SK-N-SH treated with all-trans-retinoic acid at 6 μM for 48 hours (cell line): Measurements from ENCODE around the gene SMPD1.

Experiments used
- ATAC-seq: fragments of 200-7000 bp; cut with Tn5 transposase; 3 replicates; pipeline ENCODE4 v1.9.1; 2020; ENCODE audit warnings: mild to moderate bottlenecking, moderate library complexity
- ARNTL ChIP-seq: fragments of 450-650 bp; formaldehyde crosslinking; IDR thresholded peaks from 2 replicates; pipeline ENCODE4 v1.5.0; 2020; ENCODE audit warnings: low read depth, mild to moderate bottlenecking, moderate library complexity, borderline replicate concordance
- BACH2 ChIP-seq: fragments of 250-450 bp; sonication (Bioruptor Pico); IDR thresholded peaks from 2 replicates; pipeline ENCODE4 v1.9.0; 2021; ENCODE audit warnings: mild to moderate bottlenecking, borderline replicate concordance
- CREB5 ChIP-seq: fragments of 250-450 bp; sonication (Bioruptor Pico); IDR thresholded peaks from 2 replicates; pipeline ENCODE4 v1.5.1; 2020; ENCODE audit warnings: low read depth, mild to moderate bottlenecking, moderate library complexity
- CSRNP3 ChIP-seq: fragments of 250-450 bp; sonication (Bioruptor Pico); IDR thresholded peaks from 2 replicates; pipeline ENCODE4 v1.5.1; 2021; ENCODE audit warnings: mild to moderate bottlenecking, moderate library complexity
- ESRRG ChIP-seq: fragments of 250-450 bp; sonication (Bioruptor Pico); IDR thresholded peaks from 2 replicates; pipeline ENCODE4 v1.6.1; 2021; ENCODE audit warnings: mild to moderate bottlenecking
- GLIS3 ChIP-seq: fragments of 250-450 bp; sonication (Bioruptor Pico); IDR thresholded peaks from 2 replicates; pipeline ENCODE4 v1.5.0; 2020; ENCODE audit warnings: mild to moderate bottlenecking, moderate library complexity
- ISL1 ChIP-seq: fragments of 250-450 bp; sonication (Bioruptor Pico); IDR thresholded peaks from 2 replicates; pipeline ENCODE4 v2.1.2; 2022; ENCODE audit warnings: mild to moderate bottlenecking, moderate library complexity
- OSR1 ChIP-seq: fragments of 250-450 bp; sonication (Bioruptor Pico); IDR thresholded peaks from 2 replicates; pipeline ENCODE4 v1.8.0; 2022; ENCODE audit warnings: moderate library complexity, mild to moderate bottlenecking, inconsistent platforms
- PATZ1 ChIP-seq: fragments of 250-450 bp; sonication (Bioruptor Pico); IDR thresholded peaks from 2 replicates; pipeline ENCODE4 v1.8.0; 2020; ENCODE audit warnings: mild to moderate bottlenecking, moderate library complexity, borderline replicate concordance
- POU6F1 ChIP-seq: fragments of 250-450 bp; sonication (Bioruptor Pico); IDR thresholded peaks from 2 replicates; pipeline ENCODE4 v1.8.0; 2021; ENCODE audit warnings: low read depth, mild to moderate bottlenecking, moderate library complexity, borderline replicate concordance
- PPARA ChIP-seq: fragments of 250-450 bp; sonication (Bioruptor Pico); IDR thresholded peaks from 2 replicates; pipeline ENCODE4 v1.5.0; 2020; ENCODE audit warnings: mild to moderate bottlenecking, borderline replicate concordance
- RARB ChIP-seq: fragments of 250-450 bp; sonication (Bioruptor Pico); IDR thresholded peaks from 2 replicates; pipeline ENCODE4 v1.8.0; 2021; ENCODE audit warnings: mild to moderate bottlenecking, moderate library complexity
- TCF4 ChIP-seq: fragments of 250-450 bp; sonication (Bioruptor Pico); IDR thresholded peaks from 2 replicates; pipeline ENCODE4 v1.8.0; 2021; ENCODE audit warnings: mild to moderate bottlenecking, moderate library complexity, borderline replicate concordance
- TOX ChIP-seq: fragments of 250-450 bp; sonication (Bioruptor Pico); IDR thresholded peaks from 2 replicates; pipeline ENCODE4 v1.8.0; 2021; ENCODE audit warnings: mild to moderate bottlenecking, moderate library complexity, borderline replicate concordance
- TSHZ2 ChIP-seq: fragments of 250-450 bp; sonication (Bioruptor Pico); IDR thresholded peaks from 2 replicates; pipeline ENCODE4 v1.5.0; 2020; ENCODE audit warnings: mild to moderate bottlenecking, moderate library complexity
- ZC3H10 ChIP-seq: fragments of 250-450 bp; sonication (Bioruptor Pico); IDR thresholded peaks from 2 replicates; pipeline ENCODE4 v1.5.1; 2021; ENCODE audit warnings: mild to moderate bottlenecking, moderate library complexity
- ZFP30 ChIP-seq: fragments of 450-650 bp; formaldehyde crosslinking; IDR thresholded peaks from 2 replicates; pipeline ENCODE4 v1.5.0; 2022; ENCODE audit warnings: mild to moderate bottlenecking, moderate library complexity
- ZNF565 ChIP-seq: fragments of 450-650 bp; formaldehyde crosslinking; conservative IDR thresholded peaks from 2 replicates; pipeline ENCODE4 v1.5.0; 2020; ENCODE audit warnings: low read depth, mild to moderate bottlenecking, moderate library complexity
- ZNF70 ChIP-seq: fragments of 450-650 bp; formaldehyde crosslinking; IDR thresholded peaks from 2 replicates; pipeline ENCODE4 v1.5.0; 2020; ENCODE audit warnings: mild to moderate bottlenecking, moderate library complexity
- ZNF8 ChIP-seq: fragments of 450-650 bp; formaldehyde crosslinking; IDR thresholded peaks from 2 replicates; pipeline ENCODE4 v1.5.0; 2020; ENCODE audit warnings: mild to moderate bottlenecking, moderate library complexity

The SMPD1 gene

GRCh38 chr11:6390718-6391469 is 620 bp downstream of the SMPD1 start:
- ATAC-seq: peak; percentile 5; the same call in 2 of the 3 replicates
- TF ChIP-seq TOX (CRISPR knock-in tag) (no peak), BACH2 (no peak), GLIS3 (no peak), CSRNP3 (no peak), PPARA (CRISPR knock-in tag) (no peak), TSHZ2 (CRISPR knock-in tag) (no peak), RARB (CRISPR knock-in tag) (no peak), ISL1 (CRISPR knock-in tag) (no peak), ZNF565 (CRISPR knock-in tag) (no peak), TCF4 (CRISPR knock-in tag) (no peak), ZNF70 (no peak), CREB5 (CRISPR knock-in tag) (no peak), POU6F1 (CRISPR knock-in tag) (no peak), ZC3H10 (CRISPR knock-in tag) (no peak), OSR1 (CRISPR knock-in tag) (no peak), ESRRG (CRISPR knock-in tag) (no peak), PATZ1 (CRISPR knock-in tag) (no peak), ZNF8 (CRISPR knock-in tag) (no peak)

GRCh38 chr11:6391537-6392134 is 1.4 kb downstream of the SMPD1 start:
- no peak for ATAC-seq

More at GRCh38 chr11:6391537-6392134, 1.4 kb downstream of the SMPD1 start:
- TF ChIP-seq TSHZ2 (CRISPR knock-in tag) (no peak), ARNTL (CRISPR knock-in tag) (no peak), ZNF8 (CRISPR knock-in tag) (no peak), ZNF565 (CRISPR knock-in tag) (no peak), ZFP30 (CRISPR knock-in tag) (no peak), PPARA (CRISPR knock-in tag) (no peak), CREB5 (CRISPR knock-in tag) (no peak)
